ENCODE measurements around the gene LSM10. TPM values are rescaled to one million over a fixed set of nuclear protein-coding genes. Genes with fewer than 3 reads are reported as not detected.
A peak's percentile ranks its signal among the peaks of the same experiment; 100 is the strongest.

LSM10 gene
- total and polyA plus RNA-seq, 2 experiments from 2014 or later: 27.5 to 98.9 TPM

GRCh38 chr1:36385410-36386264 lies 12.1 kb downstream of the LSM10 start, which contains the start of gene STK40:
STK40 (minus strand) TSS chr1:36385924; CDS start chr1:36361332, 24,592 bp downstream.
- H3K36me3 ChIP-seq (ENCODE audit: insufficient read depth): no peaks in the 10 kb centered on the region

DNA sequence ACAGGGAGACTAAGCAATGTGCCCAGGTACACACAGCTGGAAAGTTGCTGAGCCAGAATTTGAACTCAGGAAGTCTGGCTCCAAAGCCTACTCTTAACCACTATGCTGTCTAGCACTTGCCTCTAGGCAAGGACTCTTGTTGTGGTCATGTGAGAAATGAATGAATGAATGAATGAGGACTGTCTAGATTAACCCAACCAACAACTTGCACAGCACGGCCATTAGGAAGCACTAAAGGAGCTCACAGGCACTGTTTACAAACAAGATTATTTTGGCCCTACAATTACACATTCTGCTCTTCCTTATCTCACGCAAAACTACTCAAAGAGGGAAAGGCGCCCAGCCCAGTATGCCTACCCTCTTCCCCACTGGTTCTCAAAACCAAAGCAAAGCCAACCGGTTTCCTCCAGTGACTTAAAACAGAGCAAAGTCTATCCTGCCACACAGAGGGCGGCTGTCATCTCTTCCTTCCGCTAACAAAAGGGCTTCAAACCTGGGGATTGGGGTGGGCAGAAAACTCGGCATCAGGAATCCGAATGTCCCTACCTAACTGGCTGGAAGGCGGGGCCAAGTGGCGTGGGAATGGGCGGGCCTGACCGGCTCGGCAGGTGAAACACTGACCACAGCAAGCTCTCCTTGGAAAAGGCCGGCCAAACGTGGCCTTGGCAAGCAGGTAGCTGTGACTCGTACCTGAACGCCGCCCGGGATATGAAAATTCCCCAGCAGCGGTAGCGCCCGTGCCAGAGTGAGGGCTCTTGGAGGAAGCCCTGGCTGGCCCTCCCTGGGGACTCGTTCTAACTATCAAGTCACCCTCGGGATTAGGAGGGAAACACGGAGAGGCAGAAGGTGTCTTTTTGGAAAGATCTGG lies 12.9 kb downstream of the LSM10 start:
- Mint-ChIP-seq H3K9me3 (no peaks in the 10 kb centered on the region), H3K27ac (peak overlapping the region; percentile 96), H3K4me3 (peak overlapping the region; percentile 95), H3K36me3 (ENCODE audit: low read depth) (peaks cover 8% of the 10 kb centered on the region), H3K4me1 (peaks cover 50% of the 10 kb centered on the region), H3K27me3 (ENCODE audit: insufficient read depth, low read depth, poor library complexity) (peaks cover 20% of the 10 kb centered on the region)
- Histone ChIP-seq H3K4me3 (peak overlapping the region; percentile 98), H2AFZ (0 out of 2 replicates have a peak overlapping the region, but pooled peaks have one; percentile 38), H3K27me3 (ENCODE audit: insufficient read depth) (no peaks in the 10 kb centered on the region), H3K27ac (ENCODE audit: low read depth) (peak overlapping the region; percentile 50), H3K79me2 (replicated peaks; ENCODE audit: insufficient read depth) (peaks cover 55% of the 10 kb centered on the region), H4K20me1 (replicated peaks; ENCODE audit: insufficient read depth) (peaks cover 37% of the 10 kb centered on the region), H3F3A (replicated peaks; ENCODE audit: low read depth) (peaks cover 21% of the 10 kb centered on the region), H3K36me3 (ENCODE audit: insufficient read depth) (no peaks in the 10 kb centered on the region), H3K9me2 (ENCODE audit: insufficient read depth) (no peaks in the 10 kb centered on the region), H3K4me1 (ENCODE audit: insufficient read depth) (peaks cover 16% of the 10 kb centered on the region), H3K4me2 (peak overlapping the region; percentile 97)
- TF ChIP-seq NANOG (IDR thresholded peaks at IDR 0.05; ENCODE audit: borderline replicate concordance) (no peak), ETS1 (IDR thresholded peaks at IDR 0.05) (no peak), REST (IDR thresholded peaks at IDR 0.05; ENCODE audit: unreplicated experiment) (no peak), EZH2phosphoT487 (IDR thresholded peaks at IDR 0.05; ENCODE audit: unreplicated experiment) (no peak), ZNF114 (CRISPR knock-in tag; IDR thresholded peaks at IDR 0.05) (no peak)
- TF ChIP-seq, protein P1, sequence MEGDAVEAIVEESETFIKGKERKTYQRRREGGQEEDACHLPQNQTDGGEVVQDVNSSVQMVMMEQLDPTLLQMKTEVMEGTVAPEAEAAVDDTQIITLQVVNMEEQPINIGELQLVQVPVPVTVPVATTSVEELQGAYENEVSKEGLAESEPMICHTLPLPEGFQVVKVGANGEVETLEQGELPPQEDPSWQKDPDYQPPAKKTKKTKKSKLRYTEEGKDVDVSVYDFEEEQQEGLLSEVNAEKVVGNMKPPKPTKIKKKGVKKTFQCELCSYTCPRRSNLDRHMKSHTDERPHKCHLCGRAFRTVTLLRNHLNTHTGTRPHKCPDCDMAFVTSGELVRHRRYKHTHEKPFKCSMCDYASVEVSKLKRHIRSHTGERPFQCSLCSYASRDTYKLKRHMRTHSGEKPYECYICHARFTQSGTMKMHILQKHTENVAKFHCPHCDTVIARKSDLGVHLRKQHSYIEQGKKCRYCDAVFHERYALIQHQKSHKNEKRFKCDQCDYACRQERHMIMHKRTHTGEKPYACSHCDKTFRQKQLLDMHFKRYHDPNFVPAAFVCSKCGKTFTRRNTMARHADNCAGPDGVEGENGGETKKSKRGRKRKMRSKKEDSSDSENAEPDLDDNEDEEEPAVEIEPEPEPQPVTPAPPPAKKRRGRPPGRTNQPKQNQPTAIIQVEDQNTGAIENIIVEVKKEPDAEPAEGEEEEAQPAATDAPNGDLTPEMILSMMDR (conservative IDR thresholded peaks at IDR 0.05; ENCODE audit: low read depth in 2 of 2): no peak
- DNase-seq (ENCODE audit: low spot score): peak; percentile 67
- peak; percentile 4 for ATAC-seq

More at GRCh38 chr1:36385410-36386264, 12.1 kb downstream of the LSM10 start, which contains the start of gene STK40:
- Mint-ChIP-seq H3K4me1 (peaks cover 43% of the 10 kb centered on the region), H3K4me3 (peak within 1 kb of the TSS; percentile 95), H3K36me3 (ENCODE audit: low read depth) (peaks cover 11% of the 10 kb centered on the region), H3K9me3 (no peaks in the 10 kb centered on the region), H3K27me3 (ENCODE audit: insufficient read depth, low read depth, poor library complexity) (peaks cover 21% of the 10 kb centered on the region), H3K27ac (peak within 1 kb of the TSS; percentile 100)
- peaks cover 21% of the 10 kb centered on the region for H3F3A ChIP-seq (replicated peaks; ENCODE audit: low read depth)
- peak within 1 kb of the TSS; percentile 98 for H3K4me3 ChIP-seq
- DNase-seq (ENCODE audit: low spot score) (peak; percentile 99), ATAC-seq (peak; percentile 91)
- H3K4me1 ChIP-seq (ENCODE audit: insufficient read depth): peaks cover 16% of the 10 kb centered on the region
- H3K79me2 ChIP-seq (replicated peaks; ENCODE audit: insufficient read depth): peaks cover 47% of the 10 kb centered on the region
- no peaks in the 10 kb centered on the region for H3K27me3 ChIP-seq (ENCODE audit: insufficient read depth)
- TF ChIP-seq JUNB (IDR thresholded peaks at IDR 0.05; ENCODE audit: unreplicated experiment) (no peak), CREB1 (CRISPR knock-in tag; IDR thresholded peaks at IDR 0.05; ENCODE audit: low read depth) (peak; percentile 80), ETS1 (IDR thresholded peaks at IDR 0.05) (peak; percentile 87), POLR2AphosphoS5 (IDR thresholded peaks at IDR 0.05; ENCODE audit: low read depth) (peak; percentile 67), EZH2 (IDR thresholded peaks at IDR 0.05; ENCODE audit: low read depth, unreplicated experiment) (no peak)
- peak within 1 kb of the TSS; percentile 98 for H3K27ac ChIP-seq (ENCODE audit: low read depth)
- 0 out of 2 replicates have a peak within 1 kb of the TSS, but pooled peaks have one; percentile 38 for H2AFZ ChIP-seq
- H3K4me2 ChIP-seq: peak within 1 kb of the TSS; percentile 97
- H4K20me1 ChIP-seq (replicated peaks; ENCODE audit: insufficient read depth): peaks cover 33% of the 10 kb centered on the region
- H3K9me2 ChIP-seq (ENCODE audit: insufficient read depth): no peaks in the 10 kb centered on the region

Measured in GM23338 (cell line).